ENCODE measurements around the gene UGGT1. TPM values are rescaled to one million over a fixed set of nuclear protein-coding genes. Genes with fewer than 3 reads are reported as not detected.

The UGGT1 gene
- total RNA-seq, 1 experiment from 2014 or later = 55.9 TPM

DNA sequence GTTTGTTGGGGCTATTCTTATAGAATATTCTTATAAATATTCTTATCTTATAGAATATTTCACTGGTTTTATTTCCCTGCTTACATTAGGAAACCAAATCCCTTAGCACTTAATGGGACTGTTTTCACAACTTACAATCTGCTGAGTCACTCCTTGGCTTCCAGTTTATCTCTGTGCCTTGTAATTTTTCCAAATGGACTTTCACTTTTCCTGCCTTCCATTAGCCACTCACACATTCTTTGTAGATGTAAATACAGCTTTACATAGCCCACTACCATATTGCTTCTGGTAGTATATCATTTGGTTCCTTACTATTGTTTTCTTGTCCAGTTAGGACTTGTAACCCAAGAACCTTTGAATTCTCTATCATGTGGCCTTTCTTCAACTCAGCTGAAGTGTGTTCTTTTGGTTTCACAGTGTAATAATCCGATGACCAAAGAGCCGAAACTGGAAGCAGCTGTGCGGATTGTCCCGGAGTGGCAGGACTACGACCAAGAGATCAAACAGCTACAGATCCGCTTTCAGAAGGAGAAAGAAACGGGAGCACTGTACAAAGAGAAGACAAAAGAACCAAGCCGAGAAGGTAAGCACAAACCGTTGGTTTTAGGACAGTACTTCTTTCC lies 96.1 kb downstream of the UGGT1 start:
- Mint-ChIP-seq H3K4me3 (no peak overlapping the region), H3K27ac (peak overlapping the region in 2 of 3 experiments; percentile 59 to 85; a peak in 3 of 7 replicates), H3K27me3 (ENCODE audit: low read depth) (no peaks in the 10 kb centered on the region), H3K36me3 (ENCODE audit: insufficient read depth in 1 of 3, low read depth in 3 of 3) (peaks cover 30 to 80% (median 54%) of the 10 kb centered on the region in 3 experiments; a peak in 6 of 7 replicates), H3K9me3 (no peaks in the 10 kb centered on the region), H3K4me1 (no peaks in the 10 kb centered on the region)
- Histone ChIP-seq H3K56ac (ENCODE audit: insufficient read length, low read depth, low read length) (no peak overlapping the region), H3K9ac (ENCODE audit: extremely low read depth, insufficient read length, low read length) (no peak overlapping the region), H3K14ac (ENCODE audit: insufficient read depth, low read length) (no peak overlapping the region), H2BK5ac (ENCODE audit: insufficient read length, low read length) (no peak overlapping the region), H2BK120ac (ENCODE audit: low read depth, low read length, poor library complexity, severe bottlenecking) (no peak overlapping the region), H4K91ac (ENCODE audit: insufficient read length, low read depth, low read length) (no peak overlapping the region), H3T11ph (ENCODE audit: low read length) (no peak overlapping the region), H2AK5ac (ENCODE audit: insufficient read length, low read length) (no peak overlapping the region), H3K23ac (ENCODE audit: insufficient read length, low read depth, low read length) (no peak overlapping the region), H2BK12ac (ENCODE audit: insufficient read length, low read depth, low read length) (no peak overlapping the region), H2BK15ac (ENCODE audit: low read depth, low read length) (no peak overlapping the region), H4K8ac (replicated peaks; ENCODE audit: insufficient read length, low read depth, low read length) (no peak overlapping the region), H3K4ac (ENCODE audit: low read depth, low read length) (no peak overlapping the region), H3K79me2 (ENCODE audit: insufficient read depth, low read length) (no peaks in the 10 kb centered on the region), H2BK20ac (ENCODE audit: low read depth, low read length, poor library complexity, severe bottlenecking) (no peak overlapping the region), H2AFZ (ENCODE audit: low read length) (no peak overlapping the region), H3K27me3 (ENCODE audit: insufficient read depth, low read length) (no peaks in the 10 kb centered on the region), H3K4me2 (ENCODE audit: insufficient read depth, insufficient read length, low read length) (no peak overlapping the region), H4K5ac (ENCODE audit: insufficient read length, low read depth, low read length) (no peak overlapping the region), H3K79me1 (ENCODE audit: insufficient read depth, low read depth, low read length, poor library complexity, severe bottlenecking) (no peaks in the 10 kb centered on the region), H3K27ac (ENCODE audit: insufficient read length, low read depth, low read length) (no peak overlapping the region), H4K20me1 (ENCODE audit: control insufficient read depth, insufficient read depth, insufficient read length) (no peaks in the 10 kb centered on the region), H3K4me1 (ENCODE audit: insufficient read depth, low read length) (no peaks in the 10 kb centered on the region), H3K18ac (ENCODE audit: insufficient read length, low read depth, low read length) (no peak overlapping the region), H3K9me3 (ENCODE audit: control insufficient read depth, low read depth, low read length) (no peaks in the 10 kb centered on the region), H3K23me2 (ENCODE audit: insufficient read length, low read depth, low read length, poor library complexity, severe bottlenecking) (no peaks in the 10 kb centered on the region)
- DNase-seq = no peak
- WGBS (ENCODE audit: extremely low coverage, insufficient read length, low lambda C conversion rate) = no CpG with 5 or more reads among the region's 9 CpGs
- TF ChIP-seq, protein P1, sequence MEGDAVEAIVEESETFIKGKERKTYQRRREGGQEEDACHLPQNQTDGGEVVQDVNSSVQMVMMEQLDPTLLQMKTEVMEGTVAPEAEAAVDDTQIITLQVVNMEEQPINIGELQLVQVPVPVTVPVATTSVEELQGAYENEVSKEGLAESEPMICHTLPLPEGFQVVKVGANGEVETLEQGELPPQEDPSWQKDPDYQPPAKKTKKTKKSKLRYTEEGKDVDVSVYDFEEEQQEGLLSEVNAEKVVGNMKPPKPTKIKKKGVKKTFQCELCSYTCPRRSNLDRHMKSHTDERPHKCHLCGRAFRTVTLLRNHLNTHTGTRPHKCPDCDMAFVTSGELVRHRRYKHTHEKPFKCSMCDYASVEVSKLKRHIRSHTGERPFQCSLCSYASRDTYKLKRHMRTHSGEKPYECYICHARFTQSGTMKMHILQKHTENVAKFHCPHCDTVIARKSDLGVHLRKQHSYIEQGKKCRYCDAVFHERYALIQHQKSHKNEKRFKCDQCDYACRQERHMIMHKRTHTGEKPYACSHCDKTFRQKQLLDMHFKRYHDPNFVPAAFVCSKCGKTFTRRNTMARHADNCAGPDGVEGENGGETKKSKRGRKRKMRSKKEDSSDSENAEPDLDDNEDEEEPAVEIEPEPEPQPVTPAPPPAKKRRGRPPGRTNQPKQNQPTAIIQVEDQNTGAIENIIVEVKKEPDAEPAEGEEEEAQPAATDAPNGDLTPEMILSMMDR (conservative IDR thresholded peaks at IDR 0.05) = no peak

All from H9 (cell line).